IPS-15b (cell line): ENCODE results near the gene ERCC3.

Experiments used
- H3K27me3 ChIP-seq: one replicate; pipeline ENCODE4 v1.6.1; 2013; ENCODE audit warnings: low read length; ENCODE audit not compliant: control insufficient read depth, insufficient read depth
- H3K36me3 ChIP-seq: one replicate; pipeline ENCODE4 v1.6.1; 2013; ENCODE audit warnings: low read length; ENCODE audit not compliant: control insufficient read depth, insufficient read depth
- H3K4me1 ChIP-seq: one replicate; pipeline ENCODE4 v1.6.1; 2013; ENCODE audit warnings: mild to moderate bottlenecking, low read length; ENCODE audit not compliant: control insufficient read depth, insufficient read depth
- H3K4me3 ChIP-seq: one replicate; pipeline ENCODE4 v1.5.1; 2013; ENCODE audit warnings: low read depth, low read length
- H3K9ac ChIP-seq: one replicate; pipeline ENCODE4 v1.6.1; 2013; ENCODE audit warnings: low read depth, mild to moderate bottlenecking, low read length
- H3K9me3 ChIP-seq: one replicate; pipeline ENCODE4 v1.6.1; 2013; ENCODE audit warnings: mild to moderate bottlenecking, low read length; ENCODE audit not compliant: control insufficient read depth, insufficient read depth

Gene ERCC3

DNA sequence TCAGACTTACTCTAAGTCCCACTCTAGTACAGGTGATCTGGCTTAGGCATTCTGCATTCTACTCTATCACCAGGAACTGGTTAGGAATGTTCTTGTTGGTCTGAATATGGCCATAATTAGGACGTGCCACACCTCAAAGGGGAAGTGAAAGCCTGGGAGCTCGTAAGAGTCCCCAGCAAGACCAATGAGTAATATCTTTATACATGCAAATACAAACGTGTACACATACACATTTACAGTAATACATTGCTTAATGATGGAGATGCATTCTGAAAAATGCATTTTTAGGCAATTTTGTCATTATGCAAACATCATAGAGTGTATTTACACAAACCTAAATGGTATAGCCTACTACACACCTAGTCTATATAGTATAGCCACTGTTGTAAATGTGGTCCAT is 19.5 kb upstream of the ERCC3 start:
- Histone ChIP-seq H3K9me3 (no peaks in the 10 kb centered on the region), H3K4me1 (no peaks in the 10 kb centered on the region), H3K27me3 (no peaks in the 10 kb centered on the region), H3K9ac (no peak overlapping the region), H3K4me3 (no peak overlapping the region), H3K36me3 (peaks cover 11% of the 10 kb centered on the region)

DNA sequence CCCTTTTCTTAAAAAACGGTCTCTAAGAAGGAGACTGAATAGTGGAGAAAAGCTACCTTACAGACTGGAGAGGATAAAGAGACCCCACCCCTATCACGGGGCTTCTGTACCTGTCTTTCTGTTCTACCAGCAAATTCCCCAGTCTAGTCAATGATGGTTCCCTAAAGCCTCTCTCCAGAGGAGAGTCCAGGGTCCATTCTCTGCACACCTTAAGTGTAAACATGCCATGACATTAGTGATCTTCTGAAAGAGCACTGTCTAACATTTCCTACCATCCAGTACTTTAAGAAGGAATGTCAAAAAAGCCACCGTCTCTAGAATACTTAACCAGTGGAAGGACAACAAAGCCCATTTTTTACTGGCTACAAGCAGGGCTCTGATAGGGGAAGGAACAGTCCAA is 17.0 kb upstream of the ERCC3 start:
- no peak overlapping the region for H3K9ac ChIP-seq
- no peaks in the 10 kb centered on the region for H3K4me1 ChIP-seq
- no peaks in the 10 kb centered on the region for H3K27me3 ChIP-seq
- H3K36me3 ChIP-seq: peaks cover 11% of the 10 kb centered on the region
- no peaks in the 10 kb centered on the region for H3K9me3 ChIP-seq
- no peak overlapping the region for H3K4me3 ChIP-seq

DNA sequence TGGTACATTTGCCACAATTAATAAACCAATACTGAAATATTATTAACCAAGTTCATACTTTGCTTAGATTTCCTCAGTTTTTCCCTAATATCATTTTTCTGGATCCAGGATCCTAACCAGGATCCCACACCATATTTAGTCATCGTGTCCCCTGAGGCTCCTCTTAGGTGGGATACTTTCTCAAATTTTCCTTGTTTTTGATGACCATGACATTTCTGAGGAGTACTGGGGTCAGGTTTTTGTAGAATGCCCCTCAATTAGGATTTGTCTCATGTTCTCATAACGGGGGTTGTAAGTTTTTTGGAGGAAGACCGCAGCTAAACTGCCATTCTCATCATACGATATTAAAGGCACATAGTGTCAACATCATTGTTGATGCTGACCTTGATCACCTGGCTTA is 15.5 kb upstream of the ERCC3 start:
- Histone ChIP-seq H3K4me3 (no peak overlapping the region), H3K9me3 (no peaks in the 10 kb centered on the region), H3K27me3 (no peaks in the 10 kb centered on the region), H3K36me3 (peaks cover 9% of the 10 kb centered on the region), H3K4me1 (no peaks in the 10 kb centered on the region), H3K9ac (no peak overlapping the region)

DNA sequence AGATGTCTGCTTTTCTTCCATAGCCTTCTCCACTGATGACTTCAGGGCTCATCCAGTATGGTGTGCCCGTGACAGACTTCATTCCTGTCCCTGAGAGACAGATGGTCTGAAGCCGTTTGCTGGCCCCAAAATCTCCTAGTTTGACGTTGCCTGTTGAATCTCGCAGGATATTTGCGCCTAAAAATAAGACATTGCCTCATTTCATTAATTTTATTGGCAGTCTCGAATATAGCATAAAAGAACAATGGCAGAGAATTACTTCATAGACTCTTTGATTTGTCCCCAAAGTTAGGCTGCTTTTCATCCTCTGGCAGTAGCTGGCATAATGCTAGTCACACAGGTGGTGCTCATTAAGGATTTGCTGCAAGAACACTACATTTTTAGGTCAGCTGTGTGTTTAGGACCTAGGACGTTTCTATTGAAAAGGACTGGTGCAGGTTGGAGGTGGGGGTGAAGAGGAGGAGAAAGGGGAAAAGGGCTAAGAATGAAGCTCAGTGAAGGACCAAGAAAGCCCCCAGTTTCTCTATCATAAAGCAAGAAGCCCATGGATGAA is 14.7 kb upstream of the ERCC3 start:
- peaks cover 7% of the 10 kb centered on the region for H3K36me3 ChIP-seq
- H3K9ac ChIP-seq: no peak overlapping the region
- no peak overlapping the region for H3K4me3 ChIP-seq
- H3K27me3 ChIP-seq: no peaks in the 10 kb centered on the region
- H3K9me3 ChIP-seq: no peaks in the 10 kb centered on the region
- no peaks in the 10 kb centered on the region for H3K4me1 ChIP-seq

DNA sequence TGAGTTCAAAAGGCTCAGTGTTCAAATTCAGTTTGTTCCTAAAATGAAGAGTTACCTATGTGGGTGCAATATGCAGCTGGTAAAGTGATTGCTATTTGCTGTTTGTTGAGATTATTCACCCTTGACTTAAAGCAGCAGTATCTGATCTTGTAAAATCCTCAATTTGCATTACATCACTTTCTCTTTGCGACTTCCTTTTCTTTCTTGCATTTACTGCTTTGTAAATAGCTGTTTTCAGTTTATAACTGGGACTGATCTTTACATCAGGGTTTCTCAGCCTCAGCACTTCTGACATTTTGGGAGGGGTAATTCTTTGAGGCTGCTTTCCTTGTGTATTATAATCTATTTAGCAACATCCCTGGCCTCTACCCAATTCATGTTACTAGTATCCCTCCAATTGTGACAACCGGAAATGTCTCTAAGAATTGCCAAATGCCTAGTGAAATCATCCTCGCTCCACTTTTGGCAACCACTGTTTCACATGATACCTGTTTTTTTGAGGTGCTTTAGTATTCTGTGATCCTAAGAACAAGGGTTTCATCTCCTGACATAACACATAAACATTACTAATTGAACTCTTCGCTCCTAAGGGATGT is 12.1 kb upstream of the ERCC3 start:
- Histone ChIP-seq H3K4me1 (no peaks in the 10 kb centered on the region), H3K9me3 (no peaks in the 10 kb centered on the region), H3K9ac (no peak overlapping the region), H3K36me3 (no peaks in the 10 kb centered on the region), H3K27me3 (no peaks in the 10 kb centered on the region), H3K4me3 (no peak overlapping the region)

DNA sequence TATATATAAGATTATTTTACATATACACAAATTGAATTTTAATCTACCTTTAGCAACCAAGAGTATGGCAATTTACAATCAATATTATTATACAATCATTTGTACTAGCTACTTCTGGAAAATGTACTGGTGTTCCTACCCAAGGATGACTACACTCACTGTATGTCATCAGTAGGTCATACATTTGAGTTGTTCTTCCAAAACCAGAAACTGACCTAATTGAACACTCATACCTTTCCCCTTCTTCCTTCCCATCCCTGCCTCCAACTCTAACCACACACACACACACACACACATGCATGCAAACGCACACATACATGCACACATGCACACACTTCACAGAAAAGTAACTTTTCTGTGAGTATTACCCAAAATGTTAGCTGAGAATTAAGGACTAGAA is 8.2 kb upstream of the ERCC3 start:
- Histone ChIP-seq H3K36me3 (no peaks in the 10 kb centered on the region), H3K4me1 (no peaks in the 10 kb centered on the region), H3K9me3 (no peaks in the 10 kb centered on the region), H3K9ac (no peak overlapping the region), H3K4me3 (no peak overlapping the region), H3K27me3 (no peaks in the 10 kb centered on the region)

DNA sequence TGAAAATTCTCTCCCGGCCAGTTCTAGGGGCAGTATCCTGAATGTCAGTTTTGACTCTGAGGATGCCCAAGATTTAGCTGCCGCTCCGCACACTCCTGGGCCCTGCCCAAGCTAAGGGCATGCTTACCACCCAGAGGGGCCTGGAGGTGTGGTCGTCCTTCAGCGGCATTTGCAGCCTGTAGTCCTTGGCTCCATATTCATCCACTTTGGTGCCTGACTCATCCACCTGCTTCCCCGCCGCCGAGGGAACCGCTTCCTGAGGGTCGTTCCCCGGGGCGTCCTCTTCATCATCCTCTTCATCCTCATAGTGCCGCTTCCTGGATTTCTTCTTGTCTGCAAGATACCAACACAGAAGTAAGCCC is 577 bp downstream of the ERCC3 start:
- peaks cover 2% of the 10 kb centered on the region for H3K4me1 ChIP-seq
- H3K9ac ChIP-seq: peak overlapping the region; percentile 92
- H3K9me3 ChIP-seq: no peaks in the 10 kb centered on the region
- H3K36me3 ChIP-seq: peaks cover 29% of the 10 kb centered on the region
- no peaks in the 10 kb centered on the region for H3K27me3 ChIP-seq
- H3K4me3 ChIP-seq: peak overlapping the region; percentile 91

DNA sequence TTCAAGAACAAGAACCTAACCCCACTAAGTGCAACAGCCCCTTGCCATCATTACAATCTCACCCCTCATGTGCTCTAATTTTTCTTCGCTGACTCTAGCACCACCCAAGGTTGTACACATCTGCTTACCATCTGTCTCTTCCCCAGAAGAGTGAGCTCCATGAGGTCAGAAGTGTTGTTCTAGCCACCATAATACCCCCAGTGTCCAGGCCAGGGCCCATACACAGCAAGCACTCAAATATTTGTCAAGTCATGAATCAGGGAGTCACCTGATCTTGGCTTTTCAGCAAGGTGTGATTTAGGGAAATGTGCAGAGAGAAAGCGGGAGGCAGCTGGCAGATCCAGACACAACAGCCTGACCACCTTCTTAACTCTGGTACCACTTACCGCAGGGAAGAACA is 5.7 kb downstream of the ERCC3 start:
- Histone ChIP-seq H3K27me3 (no peaks in the 10 kb centered on the region), H3K9me3 (peaks cover 9% of the 10 kb centered on the region), H3K9ac (no peak overlapping the region), H3K36me3 (peaks cover 64% of the 10 kb centered on the region), H3K4me3 (no peak overlapping the region), H3K4me1 (peaks cover 2% of the 10 kb centered on the region)

DNA sequence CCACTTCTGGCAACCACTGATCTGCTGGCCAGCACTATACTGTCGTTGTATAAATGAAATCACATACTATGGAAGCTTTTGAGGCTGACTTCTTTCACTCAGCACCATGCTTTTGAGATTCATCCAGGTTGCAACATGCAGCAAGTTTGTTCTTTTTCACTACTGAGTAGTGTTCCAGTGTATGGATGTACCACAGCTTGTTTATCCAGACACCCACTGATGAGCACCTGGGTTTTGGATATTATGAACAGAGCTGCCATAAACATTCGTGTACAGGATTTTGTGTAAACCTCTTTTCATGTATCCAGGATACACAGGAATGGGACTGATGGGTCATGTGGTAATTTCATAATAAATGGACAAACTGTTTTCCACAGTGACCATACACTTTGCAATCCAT is 10.7 kb downstream of the ERCC3 start:
- Histone ChIP-seq H3K9ac (no peak overlapping the region), H3K4me3 (no peak overlapping the region), H3K27me3 (no peaks in the 10 kb centered on the region), H3K4me1 (no peaks in the 10 kb centered on the region), H3K9me3 (peaks cover 10% of the 10 kb centered on the region), H3K36me3 (peaks cover 55% of the 10 kb centered on the region)

DNA sequence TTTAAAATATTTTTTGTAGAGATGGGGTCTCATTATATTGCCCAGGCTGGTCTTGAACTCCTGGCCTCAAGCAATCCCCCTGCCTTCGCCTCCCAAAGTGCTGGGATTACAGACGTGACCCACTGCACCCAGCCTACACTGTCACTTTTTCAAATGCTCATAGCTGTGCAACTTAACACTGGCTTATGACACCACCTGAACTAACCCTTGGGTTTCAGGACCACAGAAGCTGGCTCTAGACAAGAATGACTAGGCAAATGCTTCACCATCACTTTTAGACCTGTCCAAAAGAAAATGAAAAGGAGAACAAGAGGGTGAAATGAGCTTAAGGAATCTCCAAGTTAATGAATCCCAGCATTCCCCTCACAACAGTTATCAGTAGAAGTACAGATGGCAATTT is 13.3 kb downstream of the ERCC3 start:
- Histone ChIP-seq H3K9ac (no peak overlapping the region), H3K9me3 (peaks cover 10% of the 10 kb centered on the region), H3K4me3 (no peak overlapping the region), H3K36me3 (peaks cover 40% of the 10 kb centered on the region), H3K27me3 (no peaks in the 10 kb centered on the region), H3K4me1 (no peaks in the 10 kb centered on the region)

DNA sequence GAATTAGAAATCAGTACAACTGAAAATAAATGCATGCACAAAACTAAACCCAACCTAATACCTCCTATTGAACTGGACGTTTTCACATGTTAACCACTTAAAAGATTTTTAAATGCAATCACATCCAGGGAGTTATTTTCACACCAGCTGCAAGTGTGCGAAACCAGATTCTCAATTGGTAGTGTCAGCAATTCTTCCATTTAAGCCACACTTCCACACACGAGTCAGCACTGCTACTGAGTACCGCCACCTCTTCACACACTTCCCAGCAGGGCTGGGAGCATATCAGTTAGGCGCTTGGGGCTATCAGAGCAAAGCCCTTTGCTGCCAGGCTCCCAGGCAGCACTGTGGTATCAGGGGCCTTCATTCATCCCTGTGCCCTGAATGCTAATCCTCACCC is 14.2 kb downstream of the ERCC3 start:
- no peak overlapping the region for H3K4me3 ChIP-seq
- peaks cover 41% of the 10 kb centered on the region for H3K36me3 ChIP-seq
- H3K27me3 ChIP-seq: no peaks in the 10 kb centered on the region
- no peaks in the 10 kb centered on the region for H3K4me1 ChIP-seq
- no peak overlapping the region for H3K9ac ChIP-seq
- H3K9me3 ChIP-seq: peaks cover 10% of the 10 kb centered on the region

DNA sequence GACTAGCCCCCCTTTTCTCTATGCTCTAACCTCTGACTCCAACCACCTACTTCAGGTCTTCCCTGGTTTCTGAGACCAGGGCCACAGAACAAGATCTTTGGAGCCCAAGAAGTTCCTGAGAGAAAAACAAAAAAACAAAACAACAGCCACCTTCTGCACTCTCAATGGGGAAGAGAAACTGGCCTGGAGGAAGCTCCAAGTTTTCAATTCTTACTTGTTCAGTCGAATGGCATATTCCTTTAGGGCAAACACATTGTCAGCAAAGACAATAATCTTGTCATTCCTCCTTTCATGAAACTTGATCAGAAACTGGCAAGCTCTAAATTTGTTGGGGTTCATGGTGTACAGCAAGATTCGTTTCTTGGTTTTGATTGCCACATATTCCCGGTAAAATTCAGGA is 15.0 kb downstream of the ERCC3 start:
- Histone ChIP-seq H3K9me3 (peaks cover 8% of the 10 kb centered on the region), H3K9ac (no peak overlapping the region), H3K4me1 (no peaks in the 10 kb centered on the region), H3K4me3 (no peak overlapping the region), H3K27me3 (no peaks in the 10 kb centered on the region), H3K36me3 (peaks cover 42% of the 10 kb centered on the region)
